SK-N-SH (cell line): ENCODE results near the gene ABCG1. TPM values are rescaled to one million over a fixed set of nuclear protein-coding genes. Genes with fewer than 3 reads are reported as not detected.

Source experiments
- CTCF ChIA-PET: fragments of 300-600, 350-600 bp; formaldehyde crosslinking; extraction: SDS; loops from one replicate; lab custom pipeline; 2021; lab: Yijun Ruan, JAX
- POLR2A ChIA-PET: fragments of 350-600 bp; sonication (Branson Sonifier 250); formaldehyde crosslinking; extraction: SDS; loops from one replicate; lab custom pipeline; 2020; ENCODE audit warnings: antibody characterized with exemption, inconsistent platforms; lab: Yijun Ruan, JAX
- DNase-seq: peaks from one replicate; pipeline ENCODE4 v3.0.0; 2012
- H2AFZ ChIP-seq: fragments of 200-600 bp; sonication (generic); 2 replicates; pipeline ENCODE4 v1.8.1; 2016; ENCODE audit warnings: antibody characterized with exemption, mild to moderate bottlenecking, low read depth
- H3F3A ChIP-seq: fragments of 200-600 bp; sonication (generic); replicated peaks from 2 replicates; pipeline ENCODE3; 2016; ENCODE audit warnings: antibody characterized with exemption, mild to moderate bottlenecking; ENCODE audit not compliant: insufficient read depth
- H3K27ac ChIP-seq, 2 experiments: fragments of 200-500 bp in 1 of 2; fragments of 200-600 bp in 1 of 2; sonication (Bioruptor generic) in 1 of 2; sonication (generic), shearing (Covaris generic) in 1 of 2; 2 replicates each; pipeline versions ENCODE4 v1.5.1 to v1.6.1; 2014 to 2016; ENCODE audit warnings: low read depth in 2 of 2, inconsistent platforms in 1 of 2, low read length in 1 of 2, mild to moderate bottlenecking in 1 of 2, mixed read lengths in 1 of 2
- H3K27me3 ChIP-seq: fragments of 200-600 bp; sonication (generic), shearing (Covaris generic); 2 replicates; pipeline ENCODE4 v1.6.1; 2016; ENCODE audit warnings: mixed run types; ENCODE audit not compliant: insufficient read depth
- H3K36me3 ChIP-seq, 2 experiments: fragments of 200-500 bp in 1 of 2; fragments of 200-600 bp in 1 of 2; sonication (Bioruptor generic) in 1 of 2; sonication (generic) in 1 of 2; replicated peaks in 1 of 2; 2 replicates each; pipeline versions ENCODE3 to v1.5.1; 2014 to 2016; ENCODE audit warnings: low read length in 1 of 2, mild to moderate bottlenecking in 1 of 2; ENCODE audit not compliant: insufficient read depth in 2 of 2, control insufficient read depth in 1 of 2
- H3K4me1 ChIP-seq, 2 experiments: fragments of 200-500 bp in 1 of 2; fragments of 200-600 bp in 1 of 2; sonication (Bioruptor generic) in 1 of 2; sonication (generic), shearing (Covaris generic) in 1 of 2; 2 replicates each; pipeline versions ENCODE4 v1.5.1 to v1.6.1; 2014 to 2016; ENCODE audit warnings: low read depth in 1 of 2, low read length in 1 of 2, mixed run types in 1 of 2; ENCODE audit not compliant: insufficient read depth in 2 of 2, control insufficient read depth in 1 of 2
- H3K4me2 ChIP-seq: fragments of 200-600 bp; sonication (generic), shearing (Covaris generic); 2 replicates; pipeline ENCODE4 v1.6.1; 2017; ENCODE audit warnings: mixed run types
- H3K4me3 ChIP-seq, 2 experiments: fragments of 200-500 bp in 1 of 2; fragments of 200-600 bp in 1 of 2; sonication (Bioruptor generic) in 1 of 2; sonication (generic), shearing (Covaris generic) in 1 of 2; 2 replicates each; pipeline versions ENCODE4 v1.5.1 to v1.8.1; 2014 to 2016; ENCODE audit warnings: low read depth in 2 of 2, inconsistent platforms in 1 of 2, low read length in 1 of 2, mild to moderate bottlenecking in 1 of 2, mixed read lengths in 1 of 2, moderate library complexity in 1 of 2
- H3K79me2 ChIP-seq: fragments of 200-600 bp; sonication (generic); 2 replicates; pipeline ENCODE4 v1.8.1; 2017; ENCODE audit warnings: mild to moderate bottlenecking; ENCODE audit not compliant: insufficient read depth
- H3K9ac ChIP-seq: fragments of 200-600 bp; sonication (generic); 2 replicates; pipeline ENCODE4 v1.6.1; 2017; ENCODE audit warnings: mixed run types
- H3K9me2 ChIP-seq: fragments of 200-600 bp; sonication (generic); 2 replicates; pipeline ENCODE4 v1.6.1; 2017; ENCODE audit warnings: mixed run types
- H3K9me3 ChIP-seq: fragments of 200-600 bp; sonication (generic); 2 replicates; pipeline ENCODE4 v1.6.1; 2017; ENCODE audit warnings: mixed run types, mild to moderate bottlenecking, moderate library complexity
- H4K20me1 ChIP-seq: fragments of 200-600 bp; sonication (generic); 2 replicates; pipeline ENCODE4 v1.6.1; 2017; ENCODE audit warnings: mild to moderate bottlenecking, mixed run types; ENCODE audit not compliant: insufficient read depth
- FOSL2 ChIP-seq: IDR thresholded peaks from 2 replicates; pipeline ENCODE4 v1.4.0; 2012; ENCODE audit warnings: low read depth, mild to moderate bottlenecking, moderate library complexity, borderline replicate concordance
- IRF3 ChIP-seq: fragments of 150-350 bp; IDR thresholded peaks from 2 replicates; pipeline ENCODE4 v1.6.1; 2016; ENCODE audit warnings: mild to moderate bottlenecking, low read depth, low read length
- NRF1 ChIP-seq: IDR thresholded peaks from 2 replicates; pipeline ENCODE4 v1.6.1; 2012; ENCODE audit warnings: low read depth, mild to moderate bottlenecking, low read length
- RAD21 ChIP-seq: IDR thresholded peaks from 2 replicates; pipeline ENCODE4 v1.6.1; 2012; ENCODE audit warnings: mild to moderate bottlenecking, low read length
- REST ChIP-seq: IDR thresholded peaks from 2 replicates; pipeline ENCODE4 v1.6.1; 2012; ENCODE audit warnings: mild to moderate bottlenecking, low read depth, low read length, moderate library complexity
- SMC3 ChIP-seq: IDR thresholded peaks from 2 replicates; pipeline ENCODE4 v1.6.1; 2012; ENCODE audit warnings: low read depth, low read length, improper control_type of control experiment
- TAF1 ChIP-seq: IDR thresholded peaks from 2 replicates; pipeline ENCODE4 v1.6.1; 2012; ENCODE audit warnings: low read depth, mild to moderate bottlenecking, low read length, moderate library complexity, borderline replicate concordance
- WGBS: methylation state at CpG from one replicate; pipeline ENCODE4 v1.1.6; 2017; ENCODE audit warnings: low lambda C conversion rate; 5-methylcytosine and 5-hydroxymethylcytosine counted together
- polyA plus RNA-seq, 3 experiments: library from polyadenylated mRNA; depleted of rRNA; stranded (reverse); fragments of >200 nt; gene quantifications; 2 replicates each; pipeline ENCODE4 v1.2.3, GENCODE V29; 2012

Gene ABCG1
- polyA plus RNA-seq, 1 of the 3 experiments (the other 2 are of a cell fraction), result 0.07 TPM

GRCh38 chr21:42337276-42337675 lies 118.3 kb downstream of the ABCG1 start (continued):
- TF ChIP-seq FOSL2, result no peak
- TF ChIP-seq IRF3, result no peak
- TF ChIP-seq TAF1, result no peak
- TF ChIP-seq, all 33 proteins: peak for 0

- H3K4me2 ChIP-seq, result no peak overlapping the region
- peak; percentile 55 for DNase-seq
- H3F3A ChIP-seq, result no peaks in the 10 kb centered on the region
- H3K79me2 ChIP-seq, result no peaks in the 10 kb centered on the region
- H3K4me1 ChIP-seq, result no peaks in the 10 kb centered on the region
- H3K9ac ChIP-seq, result no peak overlapping the region
- no peaks in the 10 kb centered on the region for H3K9me3 ChIP-seq
- 51% methylated on average over 12 of the region's 23 CpGs for WGBS
- H3K27me3 ChIP-seq, result no peaks in the 10 kb centered on the region
- H3K9me2 ChIP-seq, result no peaks in the 10 kb centered on the region
- no peaks in the 10 kb centered on the region for H4K20me1 ChIP-seq
- no peak overlapping the region for H2AFZ ChIP-seq
- H3K4me3 ChIP-seq, result peak overlapping the region in 1 of 2 experiments; percentile 49; a peak in 1 of 4 replicates
- H3K27ac ChIP-seq, result no peak overlapping the region
- POLR2A ChIA-PET, result interaction anchor here (0.6 kb wide), 1 partner anchor 11 kb away, joined by 3 read pairs; no protein-coding TSS in a partner anchor
- TF ChIP-seq RAD21, result peak; percentile 47
- peak; percentile 26; the same call in 1 of the 2 replicates for TF ChIP-seq SMC3
- TF ChIP-seq NRF1, result no peak
- no peak for TF ChIP-seq REST
- CTCF ChIA-PET, result interaction anchor here (0.9 to 1.3 kb wide), 4 partner anchors 13 to 201 kb away, joined by 3 to 5 read pairs (median 3); partner anchors contain the start of gene TFF2
- no peaks in the 10 kb centered on the region for H3K36me3 ChIP-seq
Measured at GRCh38 chr21:42337830-42338728, 119.1 kb downstream of the ABCG1 start.
